GM12864 (cell line): ENCODE measurements around the gene LRCOL1.

Experiments used
- DNase-seq: peaks from one replicate; pipeline ENCODE4 v3.0.0-alpha.2; 2011; ENCODE audit warnings: low read depth
- H3K4me3 ChIP-seq: 2 replicates; pipeline ENCODE4 v1.5.1; 2011; ENCODE audit warnings: mild to moderate bottlenecking, low read depth, low read length, control low read depth
- CTCF ChIP-seq: IDR thresholded peaks from 2 replicates; pipeline ENCODE4 v1.5.1; 2011; ENCODE audit warnings: low read depth, mild to moderate bottlenecking, moderate library complexity, low read length, control low read depth, inconsistent platforms; ENCODE audit errors: missing control alignments

The LRCOL1 gene

DNA sequence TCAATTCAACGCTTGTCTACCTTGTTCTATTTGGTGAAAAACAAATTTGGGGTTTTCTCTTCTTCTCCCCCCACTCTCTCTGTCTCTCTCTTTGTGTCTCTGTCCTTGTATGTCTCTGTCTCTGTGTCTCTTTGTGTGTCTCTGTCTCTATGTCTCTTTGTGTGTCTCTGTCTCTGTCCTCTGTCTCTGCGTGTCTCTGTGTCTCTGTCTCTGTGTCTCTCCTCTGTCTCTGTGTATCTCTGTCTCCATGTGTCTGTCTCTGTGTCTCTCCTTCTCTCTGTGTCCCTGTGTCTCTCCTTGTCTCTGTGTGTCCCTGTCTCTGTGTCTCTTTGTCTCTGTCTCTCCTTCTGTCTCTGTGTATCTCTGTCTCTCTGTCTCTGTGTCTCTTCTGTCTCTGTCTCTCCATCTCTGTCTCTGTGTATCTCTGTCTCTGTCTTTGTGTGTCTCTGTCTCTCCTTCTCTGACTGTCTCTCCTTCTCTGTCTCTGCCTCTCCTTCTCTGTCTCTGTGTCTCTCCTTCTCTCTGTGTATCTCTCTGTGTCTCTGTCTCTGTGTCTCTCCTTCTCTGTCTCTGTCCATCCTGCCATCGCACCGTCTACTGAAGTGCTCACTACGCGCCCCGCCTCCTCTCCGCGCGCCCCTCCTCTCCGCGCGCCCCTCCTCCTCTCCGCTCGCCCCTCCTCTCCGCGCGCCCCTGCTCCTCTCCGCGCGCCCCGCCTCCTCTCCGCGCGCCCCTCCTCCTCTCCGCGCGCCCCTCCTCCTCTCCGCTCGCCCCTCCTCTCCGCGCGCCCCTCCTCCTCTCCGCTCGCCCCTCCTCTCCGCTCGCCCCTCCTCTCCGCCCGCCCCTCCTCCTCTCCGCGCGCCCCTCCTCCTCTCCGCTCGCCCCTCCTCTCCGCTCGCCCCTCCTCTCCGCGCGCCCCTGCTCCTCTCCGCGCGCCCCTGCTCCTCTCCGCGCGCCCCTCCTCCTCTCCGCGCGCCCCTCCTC, 12.8 kb downstream of the LRCOL1 start:
- DNase-seq: no peak
- H3K4me3 ChIP-seq: no peak overlapping the region
- TF ChIP-seq CTCF: no peak

DNA sequence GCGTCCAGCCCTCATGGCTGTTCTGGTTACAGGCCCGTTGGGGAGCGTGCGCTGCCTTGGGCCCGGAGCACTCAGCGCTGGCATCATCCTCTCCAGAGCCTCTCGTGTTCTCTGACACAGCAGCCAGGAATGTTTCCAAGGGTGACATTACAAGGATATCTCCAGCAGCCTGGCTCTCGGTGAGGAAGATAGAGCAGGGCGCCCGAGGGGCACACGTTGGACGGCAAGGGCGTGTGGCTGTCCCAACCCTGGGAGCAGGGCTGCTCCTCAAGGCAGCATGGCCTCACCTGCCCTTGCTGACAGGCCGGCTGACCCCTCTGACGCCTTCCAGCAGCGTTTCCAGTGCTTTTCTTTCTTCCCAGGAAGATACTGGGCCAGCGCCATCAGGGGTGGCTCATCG, 14.4 kb downstream of the LRCOL1 start:
- H3K4me3 ChIP-seq: no peak overlapping the region
- DNase-seq: no peak
- no peak for TF ChIP-seq CTCF

GRCh38 chr12:132595183-132595582, 15.2 kb downstream of the LRCOL1 start:
- TF ChIP-seq CTCF: no peak
- no peak for DNase-seq
- H3K4me3 ChIP-seq: no peak overlapping the region

DNA sequence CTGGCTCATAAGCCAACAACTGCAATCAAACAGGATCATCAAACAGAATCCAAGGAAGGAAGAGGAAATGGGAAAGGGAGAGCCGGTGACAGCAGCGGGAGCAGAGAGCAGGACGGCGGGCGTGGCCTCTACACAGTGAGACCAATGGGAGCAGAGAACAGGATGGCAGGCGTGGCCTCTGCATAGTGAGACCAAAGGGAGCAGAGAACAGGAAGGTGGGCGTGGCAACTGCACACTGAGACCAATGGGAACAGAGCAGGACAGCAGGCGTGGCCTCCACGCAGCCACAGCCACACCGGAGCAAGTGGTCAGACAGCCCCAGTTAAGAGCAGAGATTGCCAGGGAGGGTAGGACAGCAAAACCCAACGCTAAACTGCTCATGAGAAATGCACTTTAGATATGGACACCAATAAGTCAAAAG, 16.4 kb downstream of the LRCOL1 start:
- no peak overlapping the region for H3K4me3 ChIP-seq
- peak; percentile 25 for DNase-seq

DNA sequence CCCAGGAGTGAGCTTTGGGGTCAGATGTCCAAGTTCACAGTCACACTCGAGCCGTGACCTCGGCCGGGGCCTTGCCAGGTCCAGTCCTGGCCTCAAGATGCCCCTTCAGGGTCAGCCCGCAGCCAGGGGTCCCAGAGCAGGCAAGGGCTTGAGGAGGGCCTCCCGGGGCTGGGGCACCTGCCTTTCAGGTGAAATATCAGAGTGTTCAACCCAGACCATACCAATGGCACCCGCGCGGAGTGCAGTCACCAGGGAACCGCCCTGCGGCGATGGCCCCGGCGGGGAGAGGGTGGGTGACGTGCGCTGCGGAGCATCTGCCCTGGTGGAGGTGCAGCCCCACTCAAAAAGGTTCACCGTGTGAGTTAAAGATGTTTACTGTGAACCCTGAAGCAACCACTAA, 16.9 kb downstream of the LRCOL1 start:
- TF ChIP-seq CTCF: no peak
- no peak overlapping the region for H3K4me3 ChIP-seq
- no peak for DNase-seq

More for the DNA sequence above, 16.4 kb downstream of the LRCOL1 start:
- no peak for TF ChIP-seq CTCF

DNA sequence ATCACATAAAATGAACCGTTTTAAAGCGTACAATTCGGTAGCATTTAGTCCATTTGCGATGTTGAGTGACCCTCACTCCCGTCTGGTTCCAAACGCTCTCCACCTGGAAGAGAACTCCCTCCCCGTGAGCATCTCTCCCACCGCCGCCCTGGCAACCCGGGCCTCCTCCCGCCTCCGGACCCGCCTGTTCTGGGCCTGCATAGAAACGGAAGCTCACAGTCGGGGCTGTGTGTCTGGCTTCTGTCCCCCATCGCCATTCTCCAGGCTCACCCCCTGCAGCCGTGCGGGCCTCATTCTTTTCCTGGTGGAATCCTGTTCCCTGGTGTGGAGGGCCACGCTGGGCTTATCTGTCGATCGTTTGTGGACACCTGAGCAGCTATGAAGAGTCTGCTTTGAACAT, 17.3 kb downstream of the LRCOL1 start:
- H3K4me3 ChIP-seq: no peak overlapping the region
- no peak for TF ChIP-seq CTCF
- DNase-seq: no peak
